Activated CD4-positive, alpha-beta T cell treated with anti-CD3 and anti-CD28 coated beads, Interleukin-2, amount 50 U/mL, for 1 hour (primary cell): Measurements from ENCODE around the gene MACROD2.

ENCODE experiments used
- DNase-seq: peaks from one replicate; pipeline ENCODE4 v3.0.0-alpha.2; 2020

MACROD2 gene

DNA sequence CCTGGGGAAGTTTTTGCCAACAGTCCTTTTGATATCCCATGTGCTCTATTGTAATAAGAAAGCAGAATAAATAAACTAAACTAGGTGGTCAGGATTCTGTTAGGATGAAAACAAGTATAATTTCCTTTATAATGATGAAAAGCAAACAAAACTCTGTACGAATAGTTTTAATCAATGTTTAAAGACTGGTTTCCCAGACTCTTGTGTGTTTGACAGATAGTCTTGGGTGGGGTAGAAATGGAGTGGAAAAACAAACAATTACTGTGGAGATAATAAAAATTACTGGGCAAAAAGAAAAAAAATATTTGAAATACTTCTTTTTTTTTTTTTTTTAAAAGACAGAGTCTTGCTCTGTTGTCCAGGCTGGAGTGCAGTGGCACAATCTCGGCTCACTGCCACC is 494.2 kb downstream of the MACROD2 start:
- no peak for DNase-seq

DNA sequence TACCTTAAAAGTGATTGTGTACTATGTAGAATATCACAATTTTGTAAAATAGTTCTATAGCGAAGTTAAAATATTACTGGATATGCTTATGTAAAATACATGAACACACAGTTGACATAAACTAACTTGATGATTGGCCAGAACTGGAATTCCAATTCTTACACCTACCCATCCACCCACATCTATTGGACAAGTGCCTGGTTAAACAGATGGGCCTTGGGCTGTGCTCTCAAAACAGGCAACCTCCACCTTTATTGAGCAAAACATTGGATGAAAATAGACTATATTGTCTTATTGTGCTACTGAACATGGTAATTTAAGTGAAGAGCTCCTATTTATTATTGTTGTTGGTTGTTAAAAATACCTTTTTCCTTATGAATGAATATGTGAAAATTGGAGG is 496.1 kb downstream of the MACROD2 start:
- no peak for DNase-seq

DNA sequence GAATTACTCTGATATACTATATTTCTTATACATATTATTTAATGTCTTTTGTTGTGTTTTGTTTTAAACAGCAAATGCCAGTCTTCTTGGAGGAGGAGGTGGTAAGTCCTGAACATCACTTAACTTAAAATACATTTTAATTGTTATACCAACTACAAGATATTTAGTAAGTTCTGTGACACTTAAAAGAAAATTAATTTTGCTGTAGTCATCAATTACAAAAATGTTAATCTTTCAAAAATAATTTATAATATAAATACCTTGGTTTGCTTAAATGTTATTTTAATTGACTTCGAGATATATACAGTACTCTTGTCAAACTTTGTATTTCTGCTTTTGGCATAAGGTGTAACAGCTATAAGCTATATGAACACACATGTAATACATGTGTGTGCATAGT is 498.1 kb downstream of the MACROD2 start:
- no peak for DNase-seq

DNA sequence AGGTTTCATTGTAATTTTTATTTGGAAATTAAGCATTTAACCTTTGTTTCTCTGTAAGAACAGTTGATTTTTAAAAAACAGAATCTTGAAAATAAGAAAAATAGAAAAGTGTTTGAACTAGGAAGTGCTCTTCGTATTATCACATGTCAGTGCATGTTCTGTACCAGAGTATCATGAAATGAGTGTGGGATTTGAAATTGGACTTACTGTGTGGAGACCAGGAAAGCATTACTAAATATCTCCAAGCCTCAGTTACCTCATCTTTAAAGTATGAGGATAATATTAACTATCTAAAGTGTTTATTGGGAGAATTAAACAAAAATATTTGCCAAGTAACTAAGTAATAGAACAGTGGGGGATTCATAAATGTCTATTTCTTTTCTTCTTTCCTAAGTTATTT is 499.0 kb downstream of the MACROD2 start:
- no peak for DNase-seq

DNA sequence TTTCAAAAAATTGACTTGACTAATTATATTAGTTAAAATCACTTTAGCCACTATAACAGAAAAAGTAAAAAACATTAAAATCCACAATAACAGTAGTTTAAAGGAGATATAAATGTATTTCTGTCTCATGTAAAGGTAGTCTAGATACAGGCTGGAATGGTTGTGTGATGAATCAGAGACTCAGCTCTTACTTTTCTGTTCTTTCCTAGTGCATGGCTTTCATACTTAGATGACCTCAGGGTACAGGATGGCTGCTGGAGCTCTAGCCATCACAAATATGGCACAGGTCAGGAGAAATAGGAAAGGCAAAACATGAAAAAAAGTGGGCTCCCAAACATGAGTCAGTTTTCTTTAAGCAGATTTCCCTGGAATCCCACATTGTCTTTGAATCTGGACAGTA is 499.8 kb downstream of the MACROD2 start:
- DNase-seq: no peak

DNA sequence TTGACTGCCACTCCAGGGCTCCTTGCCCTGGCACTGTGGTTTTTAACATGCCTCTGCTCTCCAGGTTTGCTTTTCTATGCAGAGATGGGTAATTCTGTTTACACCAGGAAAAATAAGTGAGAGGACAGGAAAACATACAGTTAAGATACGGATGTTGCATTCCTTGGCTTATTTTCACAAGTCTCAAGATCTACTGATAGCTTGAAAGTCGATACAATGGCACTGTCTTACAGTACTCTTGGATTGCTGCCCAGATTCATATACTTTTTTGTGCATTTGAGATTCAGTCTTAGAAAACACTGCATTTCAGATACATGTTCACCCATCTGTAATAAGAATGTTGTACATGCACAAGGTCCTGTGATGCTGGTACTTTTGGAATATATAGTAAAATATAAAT is 501.7 kb downstream of the MACROD2 start:
- no peak for DNase-seq

DNA sequence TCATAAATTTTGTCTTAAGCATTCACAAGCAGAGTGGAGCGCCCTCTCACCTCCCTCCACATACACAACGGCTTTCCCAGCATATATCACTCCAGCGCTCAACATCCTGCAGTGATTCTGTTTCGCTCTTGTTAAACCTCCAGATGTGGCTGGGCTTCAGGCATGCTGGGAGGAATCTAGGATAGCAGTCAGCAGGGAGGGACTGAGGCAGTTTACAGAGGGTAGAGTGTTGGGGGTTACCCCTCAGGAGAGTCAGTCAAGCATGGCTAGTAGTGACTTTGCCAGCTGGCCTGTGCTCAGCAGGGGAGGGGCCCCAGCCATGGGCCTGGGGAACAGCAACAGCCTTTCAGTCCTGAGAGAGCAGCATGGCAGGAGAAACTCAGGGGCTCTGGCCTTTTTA is 503.5 kb downstream of the MACROD2 start:
- no peak for DNase-seq

DNA sequence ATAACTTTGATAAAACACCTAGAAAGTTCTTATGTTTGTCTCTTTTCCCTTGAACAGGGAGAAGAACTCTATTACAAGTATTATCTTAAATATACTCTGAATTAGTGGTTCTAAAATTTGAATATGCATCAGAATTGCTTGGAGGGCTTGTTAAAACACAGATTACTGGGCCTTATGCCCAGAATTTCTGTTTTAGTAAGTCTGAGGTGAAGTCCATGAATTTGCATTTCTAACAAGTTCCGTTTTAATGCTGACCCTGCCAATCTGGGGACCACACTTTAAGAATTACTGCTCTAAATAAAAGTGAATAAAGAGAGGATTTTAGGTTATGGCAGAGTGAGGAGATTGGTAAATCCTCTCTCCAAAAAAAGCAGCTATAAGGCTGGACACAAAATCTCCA is 510.2 kb downstream of the MACROD2 start:
- DNase-seq: no peak

DNA sequence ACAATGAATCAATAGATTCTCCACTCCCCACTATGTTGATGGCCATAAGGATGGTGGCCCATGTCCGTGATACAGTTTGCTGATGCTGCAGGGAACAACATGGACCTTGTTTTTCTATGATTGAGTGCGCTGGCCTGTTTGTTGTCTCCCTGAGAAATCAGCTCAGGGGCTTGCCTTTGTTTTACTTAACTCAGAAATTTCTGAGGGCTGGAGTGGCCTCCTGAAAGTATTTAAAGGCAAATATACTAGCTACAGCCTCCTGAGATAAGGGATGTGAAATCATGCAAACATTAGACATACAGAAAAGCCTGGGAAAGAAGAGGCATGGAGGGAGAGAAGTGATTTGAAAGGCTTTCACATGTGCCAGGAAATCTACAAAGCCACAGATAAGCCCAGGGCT is 512.4 kb downstream of the MACROD2 start:
- no peak for DNase-seq

DNA sequence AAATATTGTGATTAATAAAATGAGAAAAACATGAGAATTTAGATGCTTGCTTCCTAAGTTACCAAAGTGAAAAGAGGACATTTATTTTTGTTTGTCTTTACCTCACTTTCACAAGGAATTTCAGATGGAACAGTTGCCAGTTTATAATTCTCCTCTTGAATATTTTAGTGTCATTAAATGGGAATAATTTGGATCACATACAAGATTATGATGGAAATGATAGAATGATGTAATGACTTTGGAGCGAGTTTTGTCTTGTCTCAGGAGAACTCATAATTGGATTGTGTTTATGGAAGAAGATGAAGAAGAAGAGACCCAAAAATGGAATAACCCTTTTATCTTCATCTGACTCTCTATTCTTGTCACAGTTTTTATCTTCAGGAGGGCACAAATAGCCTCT is 515.0 kb downstream of the MACROD2 start:
- no peak for DNase-seq

DNA sequence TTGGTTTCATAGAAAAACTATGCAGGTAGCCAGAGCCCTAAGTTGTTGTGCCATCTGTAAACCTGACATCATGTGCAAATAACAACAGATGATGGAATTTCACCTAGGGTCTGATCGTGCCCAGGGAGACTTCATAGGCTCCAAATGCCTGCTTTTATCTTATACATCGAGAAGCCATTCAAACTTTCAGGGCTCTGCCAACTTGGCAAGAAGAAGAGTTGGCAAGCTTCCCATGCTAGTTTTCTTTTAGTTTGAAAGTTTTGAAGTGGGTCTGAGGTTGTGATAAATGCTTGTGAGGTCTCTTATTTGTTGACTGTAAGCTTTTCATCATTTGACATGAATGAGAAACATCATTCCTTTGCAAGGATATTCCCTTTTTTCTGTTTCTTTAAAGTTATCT is 517.5 kb downstream of the MACROD2 start:
- no peak for DNase-seq

DNA sequence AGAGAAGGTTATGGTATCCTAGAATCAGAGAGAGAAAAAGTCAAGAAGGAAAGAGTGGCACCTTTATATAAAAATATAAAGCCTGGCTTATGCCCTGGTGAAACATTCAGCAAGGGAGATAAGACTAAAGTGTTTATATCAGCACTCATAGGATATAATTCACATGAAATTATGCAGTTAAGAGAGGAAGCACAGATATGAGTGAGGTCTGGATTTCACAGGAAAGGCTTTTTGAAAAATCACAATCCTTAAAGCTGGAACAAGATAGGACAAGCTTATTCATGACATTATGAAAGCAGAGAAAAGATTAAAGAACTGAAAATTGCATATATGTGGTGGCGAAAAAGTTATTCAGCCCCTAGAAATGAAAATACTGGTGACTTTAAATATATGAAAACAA is 523.3 kb downstream of the MACROD2 start:
- DNase-seq: no peak

DNA sequence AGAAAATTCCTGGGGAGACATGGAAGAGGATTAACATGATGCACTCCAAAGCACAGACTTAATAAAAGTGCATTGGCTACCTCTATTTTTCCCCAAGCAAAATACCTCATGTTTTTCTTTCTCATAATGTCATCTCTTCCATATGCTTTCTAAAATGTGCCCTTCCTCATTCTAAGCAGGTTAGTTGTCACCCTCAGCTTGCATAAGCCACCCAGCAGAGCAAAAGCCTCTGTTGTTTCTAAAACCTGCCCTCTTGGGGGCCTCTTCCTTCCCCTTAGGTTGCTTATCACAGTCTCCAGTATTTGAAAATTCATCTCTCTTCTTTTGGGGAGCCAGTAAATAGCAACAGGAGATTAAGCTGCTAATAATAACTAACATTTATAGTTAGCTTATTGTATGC is 525.7 kb downstream of the MACROD2 start:
- DNase-seq: no peak

DNA sequence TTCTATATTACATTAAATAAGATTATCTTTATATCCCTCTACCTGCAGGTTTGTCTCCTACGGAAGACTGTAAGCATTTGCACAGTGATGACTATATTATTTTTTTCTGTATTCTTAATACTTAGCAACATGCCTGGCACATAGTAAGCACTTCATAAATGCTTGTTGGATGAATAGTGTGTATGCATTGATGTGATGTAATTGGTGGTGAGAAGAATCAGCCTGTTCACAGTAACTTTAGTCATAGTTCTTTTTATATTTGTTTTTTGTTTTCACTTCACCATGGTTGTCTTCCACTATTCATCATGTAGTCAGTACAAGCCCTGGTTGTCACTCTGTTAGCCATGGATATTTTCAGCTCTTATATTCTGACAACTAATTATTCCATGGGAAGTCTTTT is 526.1 kb downstream of the MACROD2 start:
- DNase-seq: no peak

DNA sequence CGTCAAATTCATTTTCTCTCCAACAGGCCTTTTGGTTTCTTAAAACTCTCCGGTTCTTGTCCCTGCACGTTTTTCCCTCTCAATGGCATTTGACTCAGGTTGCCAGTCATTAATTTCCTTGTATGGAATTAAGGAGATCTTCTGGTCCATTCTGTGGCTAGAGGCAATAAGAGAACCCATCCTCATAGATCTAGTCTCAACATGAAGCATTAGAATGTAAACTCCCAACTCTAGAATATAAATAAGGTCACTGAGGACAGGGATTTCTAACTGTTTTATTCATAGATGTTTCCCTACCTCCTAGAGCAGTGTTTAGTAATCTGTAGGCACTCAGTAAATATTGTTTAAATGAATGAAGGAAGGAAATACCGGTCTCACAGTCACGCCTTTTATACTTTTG is 527.3 kb downstream of the MACROD2 start:
- DNase-seq: no peak

DNA sequence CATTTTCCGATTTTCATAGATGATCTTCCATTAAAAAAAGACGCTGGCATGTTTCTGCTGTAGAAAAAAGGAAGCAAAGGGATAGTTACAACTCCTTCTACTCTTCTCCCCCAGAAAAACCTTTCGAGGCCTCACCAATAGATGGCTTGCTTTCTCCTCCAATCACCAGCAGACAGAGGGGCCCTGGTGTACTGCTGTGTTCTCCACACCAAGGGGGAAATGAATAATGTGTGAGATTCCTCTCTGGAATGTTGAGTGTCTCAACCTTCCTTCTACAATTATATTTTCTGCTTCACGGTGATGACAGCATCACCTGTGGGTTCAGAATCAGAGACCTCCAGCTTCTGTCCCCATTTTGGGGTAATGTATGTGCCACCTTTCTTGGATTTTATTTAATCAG is 527.8 kb downstream of the MACROD2 start:
- DNase-seq: no peak

DNA sequence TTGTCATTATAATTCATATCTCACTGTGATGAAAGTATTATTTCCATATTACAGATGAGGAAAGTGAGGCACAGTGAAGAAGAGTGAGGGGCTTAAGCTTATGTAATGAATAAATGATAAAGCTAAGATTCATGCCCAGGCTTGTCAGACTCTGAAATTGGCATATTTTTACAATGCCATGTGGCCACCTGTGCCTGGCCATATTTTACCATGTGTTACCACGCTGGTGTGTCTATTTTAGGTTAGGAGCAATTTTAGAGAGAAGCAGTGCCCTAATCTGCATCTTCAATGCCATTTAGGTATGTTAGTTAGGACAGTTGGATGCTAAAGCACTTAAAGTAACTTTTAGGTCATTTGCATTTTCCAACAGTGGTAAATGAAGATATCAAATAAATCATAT is 530.1 kb downstream of the MACROD2 start:
- no peak for DNase-seq

DNA sequence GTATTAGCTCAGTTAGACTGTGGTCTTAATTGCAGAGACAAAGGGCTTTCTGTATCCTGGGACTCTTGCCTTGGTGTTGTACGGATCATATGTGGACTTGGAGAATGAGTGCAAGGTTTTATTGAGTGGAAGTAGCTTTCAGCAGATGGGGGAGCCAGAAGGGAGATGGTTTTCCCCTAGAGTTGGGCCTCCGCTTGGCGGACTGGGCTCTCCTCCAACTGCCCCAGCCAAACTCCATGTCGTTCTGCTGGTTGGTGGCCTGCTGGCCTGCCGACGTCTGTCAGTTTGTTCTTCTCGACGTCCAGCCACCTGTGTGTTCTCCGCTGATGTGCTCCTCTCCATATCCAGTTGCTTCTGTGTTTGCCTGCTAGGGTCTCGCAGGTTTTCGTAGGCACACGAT is 531.6 kb downstream of the MACROD2 start:
- no peak for DNase-seq

DNA sequence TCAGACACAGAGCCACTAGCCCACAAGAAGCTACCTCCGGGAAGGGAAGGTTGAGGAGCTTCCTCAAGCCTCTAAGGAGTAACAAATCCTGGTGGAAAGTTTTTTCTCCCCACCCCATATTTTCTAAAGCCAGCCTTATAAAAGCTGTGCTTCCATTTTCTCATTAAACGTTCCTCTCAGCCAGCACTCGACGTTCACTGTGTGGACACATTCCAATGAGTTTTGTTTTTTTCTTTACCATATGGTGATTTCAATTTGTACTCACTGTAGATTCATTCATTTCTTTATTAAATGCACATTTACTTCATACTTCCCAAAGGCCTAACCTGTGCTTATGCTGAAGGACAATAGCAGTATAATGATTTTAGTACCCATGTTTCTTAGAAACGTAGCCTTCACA is 536.5 kb downstream of the MACROD2 start:
- DNase-seq: no peak

DNA sequence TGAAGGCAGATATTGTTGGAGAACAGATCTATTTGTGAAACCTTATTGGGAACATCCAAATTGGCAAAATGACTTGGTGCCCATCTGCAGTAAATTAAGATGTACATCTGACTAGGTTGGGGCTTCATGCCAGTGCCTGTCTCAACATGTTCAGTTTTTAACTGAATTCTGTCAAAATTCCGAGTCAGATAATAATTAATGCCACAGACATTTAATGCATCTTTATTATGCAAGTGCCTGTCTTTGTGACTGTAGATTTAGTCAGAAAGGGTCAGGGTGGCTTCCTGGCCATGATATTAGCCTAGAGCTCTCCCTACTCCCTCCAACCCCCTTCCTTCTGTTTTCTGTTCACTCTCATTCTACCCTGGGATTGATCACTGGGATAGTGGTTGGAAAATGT is 541.4 kb downstream of the MACROD2 start:
- DNase-seq: no peak

DNA sequence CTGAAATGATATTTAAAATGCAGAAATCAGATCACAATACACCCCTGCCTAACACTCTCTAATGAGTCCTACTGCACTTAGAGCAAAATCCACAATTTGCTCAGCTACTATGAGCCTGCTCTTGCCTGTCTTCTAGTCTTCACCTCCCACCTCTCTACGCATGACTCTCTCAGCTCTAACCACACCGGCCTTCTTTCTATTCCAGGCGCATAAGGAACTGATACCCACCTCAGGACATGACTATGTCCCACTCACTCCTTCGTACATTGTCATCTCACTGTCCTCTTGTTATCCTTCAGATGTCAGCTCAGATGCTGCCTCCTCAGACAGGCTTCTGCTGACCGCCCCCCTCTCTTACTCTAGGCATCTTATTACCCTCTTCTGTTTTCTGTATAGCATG is 543.1 kb downstream of the MACROD2 start:
- DNase-seq: no peak

DNA sequence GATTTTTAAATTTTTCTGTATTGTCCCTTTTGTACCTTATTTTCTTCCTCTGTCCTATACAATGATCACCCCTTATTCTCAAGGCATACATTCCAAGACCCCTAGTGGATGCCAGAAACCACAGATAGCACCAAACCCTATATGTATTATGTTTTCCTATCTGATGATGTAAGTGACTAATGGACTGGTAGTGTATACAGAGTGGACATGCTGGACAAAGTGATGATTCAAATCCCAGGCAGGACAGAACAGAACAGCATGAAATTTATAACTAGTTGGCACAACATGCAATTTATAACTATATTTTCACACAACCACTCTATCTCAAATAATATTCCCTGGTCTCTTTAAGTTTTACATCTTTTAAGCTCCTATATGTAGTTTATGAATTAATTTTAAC is 547.7 kb downstream of the MACROD2 start:
- no peak for DNase-seq

DNA sequence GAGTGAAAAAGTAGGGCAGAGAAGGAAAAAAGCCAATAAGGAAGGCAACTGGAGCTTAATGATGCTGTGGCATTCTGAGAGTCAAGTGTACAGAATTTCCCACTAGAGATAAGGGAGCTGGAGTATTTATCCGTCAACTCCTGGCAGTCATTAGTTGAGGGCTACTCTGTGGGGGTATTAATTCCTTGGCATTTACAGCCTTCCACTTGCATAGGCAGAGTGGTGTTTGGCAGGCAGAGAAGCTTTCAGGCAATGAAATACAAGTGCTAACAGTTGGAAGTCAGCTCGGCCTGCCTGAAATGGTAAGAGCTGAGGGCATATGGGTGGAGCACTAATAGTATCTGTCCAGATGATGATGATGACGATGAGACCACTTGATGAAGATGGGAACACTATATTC is 549.4 kb downstream of the MACROD2 start:
- no peak for DNase-seq

DNA sequence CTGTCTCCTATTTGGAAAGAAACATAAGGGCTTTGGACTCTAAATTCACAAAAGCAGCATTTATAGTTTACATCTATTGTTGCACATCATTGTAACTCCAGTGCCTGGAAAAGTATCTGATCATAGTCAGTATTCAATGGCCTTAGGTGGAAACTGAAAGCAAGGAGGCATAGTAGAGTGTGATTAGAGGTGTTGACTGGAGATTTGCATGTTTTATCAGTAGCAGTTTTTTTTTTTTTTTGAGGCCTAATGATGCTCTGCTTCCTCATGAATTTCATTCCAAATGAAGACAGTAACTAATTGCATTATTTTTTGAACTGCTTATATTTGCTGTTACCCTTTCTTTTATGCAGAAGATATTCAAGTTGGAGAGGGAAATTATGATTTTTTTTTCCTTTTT is 555.3 kb downstream of the MACROD2 start:
- no peak for DNase-seq

DNA sequence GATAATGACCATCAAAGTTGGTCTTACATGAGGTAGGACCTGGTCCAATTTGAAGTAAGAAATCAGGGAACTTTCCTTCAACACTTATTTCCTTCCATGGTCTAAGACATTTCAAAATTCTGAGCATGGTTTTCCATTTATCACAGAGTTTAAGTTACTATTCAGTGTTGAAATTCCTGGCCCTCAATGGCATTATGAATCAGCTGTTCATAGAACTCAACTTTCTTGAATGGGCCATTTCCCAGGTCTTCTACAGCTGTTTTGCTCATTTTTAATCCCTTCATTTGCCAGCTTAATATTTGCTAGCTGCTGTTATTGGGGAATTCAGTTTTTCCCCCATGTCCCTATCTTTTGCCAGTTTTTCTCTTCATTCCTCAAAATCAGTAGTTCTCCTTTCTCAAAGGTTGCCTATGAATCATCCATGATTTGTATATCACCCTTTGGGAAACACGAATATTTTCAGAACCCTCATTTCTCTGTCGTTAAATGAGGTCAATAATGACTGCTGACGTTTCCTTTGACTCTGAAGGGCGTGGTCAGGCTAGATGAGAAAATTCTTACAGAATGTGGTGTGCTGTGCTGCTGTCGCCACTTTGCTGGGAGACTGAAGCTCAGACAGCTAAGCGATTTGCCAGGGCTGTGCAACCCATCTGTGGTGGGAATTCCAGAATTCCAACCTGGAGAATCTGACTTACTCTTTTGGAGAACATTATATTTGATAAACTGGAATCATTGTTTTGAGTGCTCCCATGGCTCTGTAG is 558.6 kb downstream of the MACROD2 start:
- DNase-seq: no peak

DNA sequence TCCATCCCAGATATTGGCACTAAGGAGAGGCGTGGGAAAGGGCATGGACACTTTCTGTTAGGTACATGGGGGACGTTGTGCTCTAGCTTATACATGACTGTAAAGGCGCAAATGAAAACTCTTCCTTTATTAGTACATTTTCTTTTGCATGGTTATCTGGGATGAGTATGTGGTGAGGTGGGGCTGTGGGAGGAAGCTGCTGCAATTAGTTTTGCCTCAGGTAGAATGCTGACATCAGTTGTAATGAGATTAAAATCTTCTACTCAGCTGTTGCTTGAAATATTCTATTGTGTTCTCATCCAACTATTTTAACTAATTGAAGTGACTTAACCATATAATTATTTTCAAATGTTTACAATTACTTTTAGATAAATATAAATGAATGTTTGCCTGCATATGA is 560.4 kb downstream of the MACROD2 start:
- DNase-seq: no peak
